Right atrium auricular region (tissue), 2 donors: ENCODE results near the gene KNSTRN. TPM values are rescaled to one million over a fixed set of nuclear protein-coding genes. Genes with fewer than 3 reads are reported as not detected.

Source experiments
- DNase-seq: peaks from one replicate; pipeline ENCODE4 v3.0.0-alpha.2; 2019; ENCODE audit warnings: low spot score
- H3K27ac ChIP-seq, 2 donors: fragments of 200-600 bp; sonication (generic); 1 replicate in 1 of 2; 2 replicates in 1 of 2; pipeline ENCODE4 v1.5.1; 2016 to 2019
- H3K27me3 ChIP-seq, 2 donors: fragments of 200-600 bp; sonication (generic); one replicate each; pipeline versions ENCODE4 v1.5.1 to v1.6.0; 2017 to 2019
- H3K36me3 ChIP-seq: fragments of 200-600 bp; sonication (generic); one replicate; pipeline ENCODE4 v1.5.1; 2016
- H3K4me1 ChIP-seq, 2 donors: fragments of 200-600 bp; sonication (generic); one replicate each; pipeline versions ENCODE4 v1.5.1 to v1.6.0; 2017 to 2019
- H3K4me3 ChIP-seq, 2 donors: fragments of 200-600 bp; sonication (generic); 1 replicate in 1 of 2; 2 replicates in 1 of 2; pipeline ENCODE4 v1.5.1; 2017 to 2019; ENCODE audit warnings: mild to moderate bottlenecking in 1 of 2, moderate library complexity in 1 of 2
- H3K9me3 ChIP-seq, 2 donors: fragments of 200-600 bp; sonication (generic); one replicate each; pipeline ENCODE4 v1.5.1; 2019
- total RNA-seq, 2 donors: library from RNA; depleted of rRNA; stranded (reverse); fragments of >200 nt; gene quantifications; one replicate each; pipeline ENCODE4 v1.1.0, GENCODE V29; 2016
- TF ChIP-seq, protein P1 (sequence below), 2 donors: fragments of 200-600 bp; sonication (generic); IDR thresholded peaks; one replicate each; pipeline ENCODE4 v1.5.1; 2019; ENCODE audit warnings: antibody characterized with exemption in 2 of 2

The KNSTRN gene
- total RNA-seq, 2 donors from 2014 or later = 8.4 to 12.9 TPM

- no peaks in the 10 kb centered on the region for H3K9me3 ChIP-seq
- H3K36me3 ChIP-seq = no peaks in the 10 kb centered on the region
- no peak overlapping the region for H3K4me3 ChIP-seq
- DNase-seq = no peak
- H3K27ac ChIP-seq = no peak overlapping the region
- no peaks in the 10 kb centered on the region for H3K27me3 ChIP-seq
- TF ChIP-seq, protein P1, sequence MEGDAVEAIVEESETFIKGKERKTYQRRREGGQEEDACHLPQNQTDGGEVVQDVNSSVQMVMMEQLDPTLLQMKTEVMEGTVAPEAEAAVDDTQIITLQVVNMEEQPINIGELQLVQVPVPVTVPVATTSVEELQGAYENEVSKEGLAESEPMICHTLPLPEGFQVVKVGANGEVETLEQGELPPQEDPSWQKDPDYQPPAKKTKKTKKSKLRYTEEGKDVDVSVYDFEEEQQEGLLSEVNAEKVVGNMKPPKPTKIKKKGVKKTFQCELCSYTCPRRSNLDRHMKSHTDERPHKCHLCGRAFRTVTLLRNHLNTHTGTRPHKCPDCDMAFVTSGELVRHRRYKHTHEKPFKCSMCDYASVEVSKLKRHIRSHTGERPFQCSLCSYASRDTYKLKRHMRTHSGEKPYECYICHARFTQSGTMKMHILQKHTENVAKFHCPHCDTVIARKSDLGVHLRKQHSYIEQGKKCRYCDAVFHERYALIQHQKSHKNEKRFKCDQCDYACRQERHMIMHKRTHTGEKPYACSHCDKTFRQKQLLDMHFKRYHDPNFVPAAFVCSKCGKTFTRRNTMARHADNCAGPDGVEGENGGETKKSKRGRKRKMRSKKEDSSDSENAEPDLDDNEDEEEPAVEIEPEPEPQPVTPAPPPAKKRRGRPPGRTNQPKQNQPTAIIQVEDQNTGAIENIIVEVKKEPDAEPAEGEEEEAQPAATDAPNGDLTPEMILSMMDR (IDR thresholded peaks at IDR 0.05) = no peak
- peaks cover 0 to 25% of the 10 kb centered on the region in 2 donors for H3K4me1 ChIP-seq
Measured at GRCh38 chr15:40424483-40425115, 42.1 kb downstream of the KNSTRN start.

GRCh38 chr15:40425681-40426080 is 43.2 kb downstream of the KNSTRN start:
- TF ChIP-seq, protein P1 (IDR thresholded peaks at IDR 0.05) = no peak
- H3K27me3 ChIP-seq = no peaks in the 10 kb centered on the region
- H3K27ac ChIP-seq = no peak overlapping the region
- no peak for DNase-seq
- peaks cover 0 to 15% of the 10 kb centered on the region in 2 donors for H3K4me1 ChIP-seq
- no peaks in the 10 kb centered on the region for H3K36me3 ChIP-seq
- no peaks in the 10 kb centered on the region for H3K9me3 ChIP-seq
- H3K4me3 ChIP-seq = no peak overlapping the region

DNA sequence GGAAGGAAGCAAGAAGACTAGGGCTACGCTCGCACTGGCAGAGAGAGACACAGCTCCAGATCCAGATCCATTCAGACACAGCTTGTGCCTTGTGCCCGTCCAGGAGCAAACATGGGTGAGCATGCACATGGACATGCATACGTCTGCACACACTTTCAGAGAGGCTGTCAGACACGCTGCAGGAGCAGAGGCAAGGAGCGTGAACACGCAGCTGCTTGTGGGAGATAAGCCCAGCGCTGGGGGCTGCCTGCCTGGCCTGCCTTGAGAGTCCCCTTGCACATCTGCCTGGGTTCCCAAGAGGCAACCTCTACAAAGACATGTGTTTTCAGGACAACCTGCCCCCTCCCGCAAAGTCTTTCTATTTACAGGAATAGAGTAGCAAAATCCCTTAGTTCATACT is 44.7 kb downstream of the KNSTRN start:
- Histone ChIP-seq H3K4me1 (no peaks in the 10 kb centered on the region), H3K27ac (no peak overlapping the region), H3K9me3 (no peaks in the 10 kb centered on the region), H3K27me3 (no peaks in the 10 kb centered on the region), H3K36me3 (no peaks in the 10 kb centered on the region), H3K4me3 (no peak overlapping the region)
- no peak for DNase-seq
- TF ChIP-seq, protein P1 (IDR thresholded peaks at IDR 0.05) = no peak

GRCh38 chr15:40428185-40428584 is 45.7 kb downstream of the KNSTRN start:
- Histone ChIP-seq H3K27ac (no peak overlapping the region), H3K9me3 (no peaks in the 10 kb centered on the region), H3K27me3 (no peaks in the 10 kb centered on the region), H3K4me3 (no peak overlapping the region), H3K4me1 (no peaks in the 10 kb centered on the region), H3K36me3 (no peaks in the 10 kb centered on the region)
- DNase-seq = no peak
- TF ChIP-seq, protein P1 (IDR thresholded peaks at IDR 0.05) = no peak

DNA sequence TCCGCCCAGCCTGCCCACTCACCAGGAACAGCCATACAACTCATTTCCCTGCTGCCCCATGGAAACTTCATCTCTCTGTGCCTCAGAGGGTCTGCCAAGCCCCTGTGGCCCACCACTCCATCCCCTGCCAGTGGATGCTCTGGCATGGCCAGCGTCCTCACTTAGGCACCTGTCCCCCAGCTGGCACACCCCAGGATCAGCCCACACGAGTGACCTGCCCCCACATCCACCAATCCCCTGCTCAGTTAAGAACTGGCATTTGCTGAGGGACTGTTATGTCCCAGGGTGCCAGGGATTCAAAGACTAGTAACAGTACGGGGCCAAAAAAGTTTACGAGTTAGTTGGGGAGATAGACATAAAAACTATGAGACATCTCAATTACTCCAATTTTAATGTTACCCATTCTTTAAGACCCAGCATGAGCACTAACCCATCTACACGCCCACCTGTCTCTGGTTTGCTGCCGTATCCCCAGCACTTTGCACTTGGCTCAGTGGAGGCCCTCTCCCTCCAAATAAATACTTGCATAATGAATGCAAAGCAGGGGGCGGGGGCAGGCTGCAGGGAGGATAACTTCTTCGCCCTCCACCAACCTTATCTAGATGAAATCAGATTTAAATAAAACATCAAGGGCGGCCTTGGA is 46.7 kb downstream of the KNSTRN start:
- no peaks in the 10 kb centered on the region for H3K27me3 ChIP-seq
- no peaks in the 10 kb centered on the region for H3K36me3 ChIP-seq
- TF ChIP-seq, protein P1 (IDR thresholded peaks at IDR 0.05) = no peak
- no peak overlapping the region for H3K4me3 ChIP-seq
- no peak for DNase-seq
- H3K4me1 ChIP-seq = no peaks in the 10 kb centered on the region
- no peaks in the 10 kb centered on the region for H3K9me3 ChIP-seq
- no peak overlapping the region for H3K27ac ChIP-seq
